ENCODE data around the gene PHOX2A. TPM values are rescaled to one million over a fixed set of nuclear protein-coding genes. Genes with fewer than 3 reads are reported as not detected.
"Not testable (repeated sequence)": the region's sequence is repeated elsewhere in the genome, so short reads cannot be mapped to it uniquely, and the experiment has no call there.

The PHOX2A gene
- total RNA-seq, 1 experiment from 2014 or later, result not detected

DNA sequence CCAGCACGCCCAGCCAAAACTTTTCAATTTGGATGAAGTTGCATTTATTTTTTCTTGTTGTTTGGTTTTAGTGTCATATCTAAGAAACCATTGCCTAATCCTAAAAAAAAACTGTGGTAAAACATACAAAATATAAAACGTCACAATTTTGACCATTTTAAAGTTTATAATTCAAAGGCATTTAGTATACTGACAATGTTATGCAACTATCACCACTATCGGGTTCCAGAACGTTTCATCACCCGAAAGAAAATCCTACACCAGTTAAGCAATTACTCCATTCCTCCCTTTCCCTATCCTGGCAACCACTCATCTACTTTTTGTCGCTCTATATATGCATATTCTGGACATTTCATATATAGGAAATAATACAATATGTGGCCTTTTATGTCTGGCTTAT, 30.5 kb upstream of the PHOX2A start:
- ChIA-PET CTCF (no interaction called here), POLR2A (ENCODE audit: unreplicated experiment) (no interaction called here)
- H3K27me3 ChIP-seq (ENCODE audit: insufficient read depth, low read depth), result no peaks in the 10 kb centered on the region
- intact Hi-C loops (cut with micrococcal nuclease; ENCODE audit: unreplicated experiment), result no loop called here
- no peaks in the 10 kb centered on the region for H3K9me2 ChIP-seq (ENCODE audit: insufficient read depth)
- no peaks in the 10 kb centered on the region for H4K20me1 ChIP-seq (ENCODE audit: insufficient read depth)
- no peak overlapping the region for H2AFZ ChIP-seq
- no peak for DNase-seq
- no TSS peak for BruUV-seq (replicated peaks)
- H3K4me2 ChIP-seq, result no peak overlapping the region
- H3K36me3 ChIP-seq (ENCODE audit: low read depth), result no peaks in the 10 kb centered on the region
- H3K27ac ChIP-seq, result no peak overlapping the region
- no peak for TF ChIP-seq CTCF (conservative IDR thresholded peaks at IDR 0.05)
- TF ChIP-seq EZH2 (IDR thresholded peaks at IDR 0.05; ENCODE audit: low read depth), result no peak
- H3K4me1 ChIP-seq (replicated peaks; ENCODE audit: insufficient read depth), result 0 out of 2 replicates have a peak, but pooled peaks cover 9% of the 10 kb centered on the region
- no peaks in the 10 kb centered on the region; the same call in 1 of the 2 replicates for H3K9me3 ChIP-seq (ENCODE audit: insufficient read depth, low read depth)
- no peaks in the 10 kb centered on the region; the same call in 1 of the 2 replicates for H3F3A ChIP-seq (ENCODE audit: insufficient read depth, low read depth)
- no peaks in the 10 kb centered on the region for H3K79me2 ChIP-seq (ENCODE audit: low read depth)
- H3K4me3 ChIP-seq, result no peak overlapping the region

DNA sequence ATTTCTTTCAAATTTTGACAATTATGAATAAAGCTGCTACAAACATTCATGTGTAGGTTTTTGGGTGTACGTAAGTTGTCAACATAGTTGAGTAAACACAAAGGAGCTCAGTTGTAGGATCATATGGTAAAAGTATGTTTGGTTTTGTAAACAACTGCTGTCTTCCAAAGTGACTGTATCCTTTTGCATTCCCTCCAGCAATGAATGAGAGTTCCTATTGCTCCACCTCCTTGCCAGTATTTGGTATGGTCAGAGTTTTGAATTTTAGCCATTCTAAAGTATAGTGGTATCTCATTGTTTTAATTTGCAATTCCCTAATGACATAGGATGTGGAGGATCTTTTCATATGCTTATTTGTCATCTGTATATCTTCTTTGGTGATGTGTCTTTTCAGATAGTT, 28.0 kb upstream of the PHOX2A start:
- no peaks in the 10 kb centered on the region; the same call in 1 of the 2 replicates for H3K9me3 ChIP-seq (ENCODE audit: insufficient read depth, low read depth)
- no peaks in the 10 kb centered on the region for H3K9me2 ChIP-seq (ENCODE audit: insufficient read depth)
- ChIA-PET CTCF (no interaction called here), POLR2A (ENCODE audit: unreplicated experiment) (no interaction called here)
- H4K20me1 ChIP-seq (ENCODE audit: insufficient read depth), result no peaks in the 10 kb centered on the region
- H2AFZ ChIP-seq, result no peak overlapping the region
- no peaks in the 10 kb centered on the region for H3K36me3 ChIP-seq (ENCODE audit: low read depth)
- H3F3A ChIP-seq (ENCODE audit: insufficient read depth, low read depth), result no peaks in the 10 kb centered on the region; the same call in 1 of the 2 replicates
- no peaks in the 10 kb centered on the region for H3K79me2 ChIP-seq (ENCODE audit: low read depth)
- TF ChIP-seq EZH2 (IDR thresholded peaks at IDR 0.05; ENCODE audit: low read depth), result no peak
- no peak for TF ChIP-seq CTCF (conservative IDR thresholded peaks at IDR 0.05)
- H3K4me1 ChIP-seq (replicated peaks; ENCODE audit: insufficient read depth), result 0 out of 2 replicates have a peak, but pooled peaks cover 4% of the 10 kb centered on the region
- H3K4me2 ChIP-seq, result no peak overlapping the region
- BruUV-seq (replicated peaks), result no TSS peak
- no peak for DNase-seq
- no peak overlapping the region for H3K4me3 ChIP-seq
- intact Hi-C loops (cut with micrococcal nuclease; ENCODE audit: unreplicated experiment), result no loop called here
- H3K27me3 ChIP-seq (ENCODE audit: insufficient read depth, low read depth), result no peaks in the 10 kb centered on the region
- no peak overlapping the region for H3K27ac ChIP-seq

DNA sequence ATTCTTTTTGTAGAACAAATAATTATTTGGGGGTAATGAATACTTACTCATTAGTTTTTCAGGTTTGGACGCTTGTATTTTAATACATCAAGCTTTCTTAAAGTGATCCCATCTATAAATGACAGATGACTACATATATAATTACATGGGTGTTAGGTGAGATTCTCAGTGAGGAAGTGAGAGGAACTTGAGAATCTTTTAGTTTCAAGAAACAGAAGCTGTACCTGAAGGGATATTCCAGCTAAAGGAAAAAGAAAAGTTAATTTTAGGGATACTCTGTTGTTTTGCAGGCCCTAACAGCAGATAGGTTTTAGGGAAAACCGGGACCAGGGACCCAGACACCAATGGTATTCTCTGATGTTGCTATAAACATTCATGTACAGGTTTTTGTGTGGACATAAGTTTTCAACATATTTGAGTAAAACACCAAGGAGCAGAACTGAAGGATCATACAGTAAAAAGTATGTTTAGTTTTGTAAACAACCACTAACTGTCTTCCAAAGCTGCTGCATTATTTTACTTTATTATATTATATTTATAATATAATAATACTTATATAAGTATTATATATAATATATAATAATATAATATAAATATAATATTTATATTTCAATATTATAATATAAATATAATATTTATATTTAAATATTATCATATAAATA, 24.1 kb upstream of the PHOX2A start:
- CTCF ChIA-PET, result interaction anchor here (0.6 kb wide), 1 partner anchor 163 kb away, joined by 3 read pairs; no protein-coding TSS in a partner anchor
- no peak for TF ChIP-seq CTCF (conservative IDR thresholded peaks at IDR 0.05)
- TF ChIP-seq EZH2 (IDR thresholded peaks at IDR 0.05; ENCODE audit: low read depth), result no peak
- POLR2A ChIA-PET (ENCODE audit: unreplicated experiment), result no interaction called here
- Histone ChIP-seq H4K20me1 (ENCODE audit: insufficient read depth) (no peaks in the 10 kb centered on the region), H3F3A (ENCODE audit: insufficient read depth, low read depth) (no peaks in the 10 kb centered on the region; the same call in 1 of the 2 replicates), H2AFZ (no peak overlapping the region), H3K27ac (no peak overlapping the region), H3K4me3 (no peak overlapping the region), H3K79me2 (ENCODE audit: low read depth) (no peaks in the 10 kb centered on the region), H3K9me3 (ENCODE audit: insufficient read depth, low read depth) (no peaks in the 10 kb centered on the region; the same call in 1 of the 2 replicates), H3K9me2 (ENCODE audit: insufficient read depth) (no peaks in the 10 kb centered on the region; the same call in 1 of the 2 replicates), H3K4me1 (replicated peaks; ENCODE audit: insufficient read depth) (0 out of 2 replicates have a peak, but pooled peaks cover 4% of the 10 kb centered on the region), H3K27me3 (ENCODE audit: insufficient read depth, low read depth) (no peaks in the 10 kb centered on the region), H3K36me3 (ENCODE audit: low read depth) (no peaks in the 10 kb centered on the region), H3K4me2 (no peak overlapping the region)
- BruUV-seq (replicated peaks), result no TSS peak
- no peak for DNase-seq
- intact Hi-C loops (cut with micrococcal nuclease; ENCODE audit: unreplicated experiment), result no loop called here

DNA sequence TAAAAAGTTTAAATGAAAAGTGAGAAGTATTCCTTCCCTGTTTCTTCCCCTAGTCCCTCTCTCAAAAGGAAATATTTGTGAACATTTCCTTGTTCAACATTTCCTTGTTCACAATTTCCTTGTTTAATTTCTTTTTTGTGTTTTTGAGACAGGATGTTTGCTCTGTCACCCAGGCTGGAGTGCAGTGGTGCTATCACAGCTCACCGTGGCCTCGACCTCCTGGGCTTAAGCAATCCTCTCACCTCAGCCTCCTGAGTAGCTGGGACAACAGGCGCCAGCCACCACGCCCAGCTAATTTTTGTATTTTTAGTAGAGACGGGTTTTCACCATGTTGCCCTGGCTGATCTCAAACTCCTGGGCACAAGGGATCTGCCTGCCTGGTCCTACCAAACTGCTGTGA, 23.0 kb upstream of the PHOX2A start:
- DNase-seq, H3K27ac ChIP-seq, CTCF ChIA-PET: not testable (repeated sequence)

More for the DNA sequence above, 23.0 kb upstream of the PHOX2A start:
- H3K9me3 ChIP-seq (ENCODE audit: insufficient read depth, low read depth); H4K20me1 ChIP-seq (ENCODE audit: insufficient read depth); H3K27me3 ChIP-seq (ENCODE audit: insufficient read depth, low read depth); H3K4me1 ChIP-seq (replicated peaks; ENCODE audit: insufficient read depth); intact Hi-C loops (cut with micrococcal nuclease; ENCODE audit: unreplicated experiment); H3F3A ChIP-seq (ENCODE audit: insufficient read depth, low read depth); H3K4me2 ChIP-seq; H3K4me3 ChIP-seq; H3K9me2 ChIP-seq (ENCODE audit: insufficient read depth); BruUV-seq (replicated peaks); H3K36me3 ChIP-seq (ENCODE audit: low read depth); H3K79me2 ChIP-seq (ENCODE audit: low read depth); H2AFZ ChIP-seq: not testable (repeated sequence)
- POLR2A ChIA-PET (ENCODE audit: unreplicated experiment), result interaction anchor here (0.6 kb wide), 3 partner anchors 12 to 634 kb away, joined by 3 to 6 read pairs (median 4); no protein-coding TSS in a partner anchor

All from PC-9 (cell line).